Measurements from ENCODE around the gene HBG1. TPM values are rescaled to one million over a fixed set of nuclear protein-coding genes. Genes with fewer than 3 reads are reported as not detected.

Gene HBG1
- total and polyA plus RNA-seq, 8 donors, result 3.5 to 2,797 (median 512) TPM; not detected in 2

DNA sequence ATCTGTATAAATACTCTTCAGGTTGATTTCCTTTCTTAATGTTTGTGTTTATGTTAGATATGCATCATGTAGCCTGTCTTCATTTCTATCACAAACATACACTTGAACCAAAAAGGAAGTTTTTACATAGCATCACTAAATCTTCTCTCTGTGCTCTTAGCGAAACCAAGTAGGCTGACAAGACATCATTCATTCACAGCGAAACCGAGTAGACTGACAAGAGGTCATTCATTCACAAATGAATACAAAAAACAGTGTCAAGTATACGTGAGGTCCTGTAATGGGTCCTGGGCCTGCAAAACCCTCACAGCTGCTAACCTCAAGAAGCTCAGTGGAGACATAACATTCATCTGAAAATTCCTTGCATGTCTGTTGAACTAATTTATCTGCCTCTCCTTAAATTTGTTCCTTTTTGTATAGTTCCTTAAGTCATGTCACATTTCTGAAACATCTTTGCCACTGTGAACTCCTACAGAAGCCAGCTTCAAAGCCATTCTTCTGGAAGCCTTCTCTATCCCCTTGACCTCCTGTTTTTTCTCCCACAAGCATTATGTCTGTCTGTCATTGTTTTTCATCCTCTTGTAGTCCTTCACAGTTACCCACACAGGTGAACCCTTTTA lies 29.9 kb upstream of the HBG1 start:
- no peaks in the 10 kb centered on the region for H3K36me3 ChIP-seq
- ATAC-seq, result no peak
- intact Hi-C loops (cut with DNase I), result no loop called here
- H3K4me3 ChIP-seq, result no peak overlapping the region
- H3K27ac ChIP-seq, result no peak overlapping the region
- H3K4me1 ChIP-seq, result no peaks in the 10 kb centered on the region
- no peak for DNase-seq
- no peak for TF ChIP-seq CTCF (IDR thresholded peaks at IDR 0.05)
- no peaks in the 10 kb centered on the region for H3K9me3 ChIP-seq
- H3K27me3 ChIP-seq, result no peaks in the 10 kb centered on the region

DNA sequence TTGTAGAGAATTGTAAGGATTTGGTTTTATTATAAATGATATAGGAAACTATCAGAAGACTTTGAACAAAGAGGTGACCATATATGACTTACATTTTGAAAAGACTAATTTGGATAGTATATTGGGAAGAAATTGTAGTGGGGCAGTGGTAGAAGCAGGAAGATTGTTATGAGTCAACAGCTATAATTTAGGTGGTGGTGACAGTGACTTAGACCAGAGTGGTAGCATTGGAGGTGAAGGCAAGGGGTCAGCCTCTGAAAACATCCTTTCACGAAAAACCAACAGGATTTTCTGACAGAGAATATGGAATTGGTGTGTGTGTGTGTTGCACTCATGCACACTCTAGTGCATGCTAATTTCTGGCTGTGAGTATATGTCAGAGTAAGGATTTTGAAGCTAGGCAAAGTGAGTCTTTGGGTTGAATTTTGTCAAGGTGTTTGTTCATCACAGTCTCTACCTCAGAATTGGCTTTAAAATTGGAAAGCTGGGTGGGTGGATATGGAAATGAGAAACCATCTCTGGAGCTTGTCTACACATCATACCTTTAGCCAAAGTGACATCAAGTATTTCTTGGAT lies 28.2 kb upstream of the HBG1 start:
- TF ChIP-seq CTCF (IDR thresholded peaks at IDR 0.05), result no peak
- Histone ChIP-seq H3K9me3 (no peaks in the 10 kb centered on the region), H3K27me3 (no peaks in the 10 kb centered on the region), H3K27ac (no peak overlapping the region), H3K36me3 (no peaks in the 10 kb centered on the region), H3K4me3 (no peak overlapping the region), H3K4me1 (no peaks in the 10 kb centered on the region)
- intact Hi-C loops (cut with DNase I), result no loop called here
- DNase-seq (no peak), ATAC-seq (no peak)

DNA sequence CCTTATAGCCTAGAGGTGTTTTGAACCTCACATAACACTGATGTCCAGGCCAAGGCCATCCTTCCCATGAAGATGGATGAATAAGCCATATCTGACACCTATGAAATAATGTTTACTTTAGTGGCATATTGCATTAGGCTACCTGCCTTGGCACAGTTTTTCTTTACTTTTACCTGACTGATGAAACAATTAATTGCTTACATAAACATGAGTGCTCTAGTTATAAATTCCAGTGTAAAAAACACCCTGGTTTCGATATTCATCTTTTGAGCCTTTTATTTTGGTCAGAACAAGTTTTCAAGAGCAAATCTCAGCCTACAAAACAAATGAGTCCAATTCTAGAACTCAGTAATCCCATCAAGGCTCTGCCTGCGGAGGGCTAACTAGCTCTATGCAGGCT lies 27.0 kb upstream of the HBG1 start:
- H3K27me3 ChIP-seq, result no peaks in the 10 kb centered on the region
- no peak for DNase-seq
- no peaks in the 10 kb centered on the region for H3K36me3 ChIP-seq
- no peaks in the 10 kb centered on the region for H3K4me1 ChIP-seq
- no peak overlapping the region for H3K4me3 ChIP-seq
- H3K9me3 ChIP-seq, result no peaks in the 10 kb centered on the region
- TF ChIP-seq CTCF (IDR thresholded peaks at IDR 0.05), result no peak
- no peak for ATAC-seq
- intact Hi-C loops (cut with DNase I), result no loop called here
- no peak overlapping the region for H3K27ac ChIP-seq

- H3K36me3 ChIP-seq, result no peaks in the 10 kb centered on the region
Measured at GRCh38 chr11:5275369-5276110, 25.9 kb upstream of the HBG1 start.

More at GRCh38 chr11:5275369-5276110, 25.9 kb upstream of the HBG1 start:
- intact Hi-C loops (cut with DNase I), result no loop called here
- Histone ChIP-seq H3K4me1 (no peaks in the 10 kb centered on the region), H3K9me3 (no peaks in the 10 kb centered on the region), H3K4me3 (no peak overlapping the region), H3K27me3 (no peaks in the 10 kb centered on the region), H3K27ac (no peak overlapping the region)
- DNase-seq, result no peak
- ATAC-seq, result no peak
- no peak for TF ChIP-seq CTCF (IDR thresholded peaks at IDR 0.05)

Data from left lung (tissue), 10 donors.